ENCODE results near the gene INPP4B. TPM values are rescaled to one million over a fixed set of nuclear protein-coding genes. Genes with fewer than 3 reads are reported as not detected.

INPP4B gene
- total RNA-seq, 1 experiment from 2014 or later = 0.07 TPM

GRCh38 chr4:142168181-142168580, 677.9 kb downstream of the INPP4B start:
- Histone ChIP-seq H3K79me1 (ENCODE audit: insufficient read depth, low read depth, low read length, poor library complexity, severe bottlenecking) (no peaks in the 10 kb centered on the region), H2BK5ac (ENCODE audit: insufficient read length, low read length) (no peak overlapping the region), H3K4me2 (ENCODE audit: insufficient read depth, insufficient read length, low read length) (no peak overlapping the region), H3K79me2 (ENCODE audit: insufficient read depth, low read length) (no peaks in the 10 kb centered on the region), H3K23ac (ENCODE audit: insufficient read length, low read depth, low read length) (no peak overlapping the region), H2BK20ac (ENCODE audit: low read depth, low read length, poor library complexity, severe bottlenecking) (no peak overlapping the region), H4K8ac (replicated peaks; ENCODE audit: insufficient read length, low read depth, low read length) (no peak overlapping the region), H3K23me2 (ENCODE audit: insufficient read length, low read depth, low read length, poor library complexity, severe bottlenecking) (no peaks in the 10 kb centered on the region), H2BK15ac (ENCODE audit: low read depth, low read length) (no peak overlapping the region), H4K91ac (ENCODE audit: insufficient read length, low read depth, low read length) (no peak overlapping the region), H2BK12ac (ENCODE audit: insufficient read length, low read depth, low read length) (no peak overlapping the region), H3T11ph (ENCODE audit: low read length) (no peak overlapping the region), H3K14ac (ENCODE audit: insufficient read depth, low read length) (no peak overlapping the region), H3K18ac (ENCODE audit: insufficient read length, low read depth, low read length) (no peak overlapping the region), H2AK5ac (ENCODE audit: insufficient read length, low read length) (no peak overlapping the region), H4K5ac (ENCODE audit: insufficient read length, low read depth, low read length) (no peak overlapping the region), H3K4me1 (ENCODE audit: insufficient read depth, low read length) (no peaks in the 10 kb centered on the region), H3K4ac (ENCODE audit: low read depth, low read length) (no peak overlapping the region), H4K20me1 (ENCODE audit: control insufficient read depth, insufficient read depth, insufficient read length) (no peaks in the 10 kb centered on the region), H3K9ac (ENCODE audit: extremely low read depth, insufficient read length, low read length) (no peak overlapping the region), H3K27me3 (ENCODE audit: insufficient read depth, low read length) (no peaks in the 10 kb centered on the region), H2BK120ac (ENCODE audit: low read depth, low read length, poor library complexity, severe bottlenecking) (no peak overlapping the region), H3K27ac (ENCODE audit: insufficient read length, low read depth, low read length) (no peak overlapping the region), H3K56ac (ENCODE audit: insufficient read length, low read depth, low read length) (no peak overlapping the region), H2AFZ (ENCODE audit: low read length) (no peak overlapping the region), H3K9me3 (ENCODE audit: control insufficient read depth, low read depth, low read length) (no peaks in the 10 kb centered on the region)
- no CpG with 5 or more reads among the region's 2 CpGs for WGBS (ENCODE audit: extremely low coverage, insufficient read length, low lambda C conversion rate)
- Mint-ChIP-seq H3K9me3 (no peaks in the 10 kb centered on the region), H3K36me3 (ENCODE audit: insufficient read depth in 1 of 3, low read depth in 3 of 3) (no peaks in the 10 kb centered on the region), H3K27ac (no peak overlapping the region), H3K4me1 (peaks cover 0 to 5% of the 10 kb centered on the region in 2 experiments; a peak in 2 of 4 replicates), H3K4me3 (no peak overlapping the region), H3K27me3 (ENCODE audit: low read depth) (no peaks in the 10 kb centered on the region)
- no peak for TF ChIP-seq CTCF (conservative IDR thresholded peaks at IDR 0.05)
- DNase-seq = no peak

Data from H9 (cell line).